ENCODE measurements around the gene CAPN12. TPM values are rescaled to one million over a fixed set of nuclear protein-coding genes. Genes with fewer than 3 reads are reported as not detected.

The CAPN12 gene
- total RNA-seq, 1 experiment from 2014 or later, result 8.8 TPM

DNA sequence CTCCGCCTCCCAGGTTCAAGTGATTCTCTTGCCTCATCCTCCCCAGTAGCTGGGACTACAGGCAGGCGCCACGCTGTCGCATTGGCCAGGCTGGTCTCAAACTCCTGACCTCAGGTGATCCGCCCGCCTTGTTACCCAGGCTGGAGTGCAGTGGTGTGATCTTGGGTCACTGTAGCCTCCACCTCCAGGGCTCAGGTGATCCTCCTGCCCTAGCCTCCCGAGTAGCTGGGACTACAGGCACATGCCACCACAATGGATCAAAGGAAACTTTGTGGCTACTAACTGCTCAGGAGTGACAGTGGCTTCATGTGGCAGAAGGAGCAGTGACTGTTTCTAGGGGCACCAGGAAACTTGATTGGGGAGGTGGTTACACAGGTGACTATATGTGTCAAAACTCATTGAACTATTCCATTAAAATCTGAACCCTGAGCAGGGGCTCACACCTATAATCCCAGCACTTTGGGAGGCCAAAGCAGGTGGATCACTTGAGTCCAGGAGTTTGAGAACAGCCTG, 41.0 kb upstream of the CAPN12 start:
- no TSS peak for BruUV-seq (replicated peaks)
- H3K36me3 ChIP-seq (ENCODE audit: control insufficient read depth in 1 of 2, insufficient read depth in 2 of 2, low read length in 2 of 2), result no peaks in the 10 kb centered on the region
- H3K4me3 ChIP-seq (replicated peaks in 1 of 2; ENCODE audit: low read depth in 1 of 2, low read length in 2 of 2), result no peak overlapping the region
- H3K9me3 ChIP-seq (ENCODE audit: control insufficient read depth in 1 of 2, insufficient read depth in 1 of 2, low read depth in 1 of 2, low read length in 2 of 2), result no peaks in the 10 kb centered on the region
- no peak for ATAC-seq
- H4K20me1 ChIP-seq (ENCODE audit: insufficient read depth), result no peaks in the 10 kb centered on the region
- H3K4me1 ChIP-seq (ENCODE audit: control insufficient read depth in 1 of 2, insufficient read depth in 2 of 2, low read length in 2 of 2), result no peaks in the 10 kb centered on the region
- CTCF ChIA-PET, result no interaction called here
- no peak overlapping the region for H3K4me2 ChIP-seq (ENCODE audit: low read length)
- H2AFZ ChIP-seq (ENCODE audit: low read depth, low read length, poor library complexity, severe bottlenecking), result no peak overlapping the region
- H3K79me2 ChIP-seq (ENCODE audit: insufficient read depth, low read length), result no peaks in the 10 kb centered on the region
- intact Hi-C loops (cut with micrococcal nuclease), result no loop called here
- H3K27ac ChIP-seq (ENCODE audit: low read depth, low read length), result no peak overlapping the region
- POLR2A ChIA-PET, result no interaction called here
- no peaks in the 10 kb centered on the region for H3K9me2 ChIP-seq (ENCODE audit: insufficient read depth)
- no peak overlapping the region for H3K9ac ChIP-seq (ENCODE audit: low read length)
- no peak for TF ChIP-seq RAD21 (IDR thresholded peaks at IDR 0.05; ENCODE audit: low read depth)
- no peak for TF ChIP-seq SP1 (IDR thresholded peaks at IDR 0.05; ENCODE audit: low read depth)
- TF ChIP-seq, protein P1, sequence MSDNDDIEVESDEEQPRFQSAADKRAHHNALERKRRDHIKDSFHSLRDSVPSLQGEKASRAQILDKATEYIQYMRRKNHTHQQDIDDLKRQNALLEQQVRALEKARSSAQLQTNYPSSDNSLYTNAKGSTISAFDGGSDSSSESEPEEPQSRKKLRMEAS (IDR thresholded peaks at IDR 0.05), result no peak
- TF ChIP-seq, protein P2, sequence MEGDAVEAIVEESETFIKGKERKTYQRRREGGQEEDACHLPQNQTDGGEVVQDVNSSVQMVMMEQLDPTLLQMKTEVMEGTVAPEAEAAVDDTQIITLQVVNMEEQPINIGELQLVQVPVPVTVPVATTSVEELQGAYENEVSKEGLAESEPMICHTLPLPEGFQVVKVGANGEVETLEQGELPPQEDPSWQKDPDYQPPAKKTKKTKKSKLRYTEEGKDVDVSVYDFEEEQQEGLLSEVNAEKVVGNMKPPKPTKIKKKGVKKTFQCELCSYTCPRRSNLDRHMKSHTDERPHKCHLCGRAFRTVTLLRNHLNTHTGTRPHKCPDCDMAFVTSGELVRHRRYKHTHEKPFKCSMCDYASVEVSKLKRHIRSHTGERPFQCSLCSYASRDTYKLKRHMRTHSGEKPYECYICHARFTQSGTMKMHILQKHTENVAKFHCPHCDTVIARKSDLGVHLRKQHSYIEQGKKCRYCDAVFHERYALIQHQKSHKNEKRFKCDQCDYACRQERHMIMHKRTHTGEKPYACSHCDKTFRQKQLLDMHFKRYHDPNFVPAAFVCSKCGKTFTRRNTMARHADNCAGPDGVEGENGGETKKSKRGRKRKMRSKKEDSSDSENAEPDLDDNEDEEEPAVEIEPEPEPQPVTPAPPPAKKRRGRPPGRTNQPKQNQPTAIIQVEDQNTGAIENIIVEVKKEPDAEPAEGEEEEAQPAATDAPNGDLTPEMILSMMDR (IDR thresholded peaks at IDR 0.05 in 2 of 3, conservative IDR thresholded peaks at IDR 0.05 in 1 of 3; ENCODE audit: borderline replicate concordance in 1 of 3, insufficient read depth in 1 of 3, low read depth in 2 of 3, low read length in 2 of 3), result no peak
- no peak for DNase-seq (ENCODE audit: low read depth, low spot score)
- RAD21 ChIA-PET (ENCODE audit: low non-redundant PET in 1 of 2, low total read pairs in 2 of 2, uncharacterized antibody in 2 of 2, unreplicated experiment in 2 of 2), result no interaction called here
- no peaks in the 10 kb centered on the region for H3K27me3 ChIP-seq (ENCODE audit: insufficient read depth, low read length)

DNA sequence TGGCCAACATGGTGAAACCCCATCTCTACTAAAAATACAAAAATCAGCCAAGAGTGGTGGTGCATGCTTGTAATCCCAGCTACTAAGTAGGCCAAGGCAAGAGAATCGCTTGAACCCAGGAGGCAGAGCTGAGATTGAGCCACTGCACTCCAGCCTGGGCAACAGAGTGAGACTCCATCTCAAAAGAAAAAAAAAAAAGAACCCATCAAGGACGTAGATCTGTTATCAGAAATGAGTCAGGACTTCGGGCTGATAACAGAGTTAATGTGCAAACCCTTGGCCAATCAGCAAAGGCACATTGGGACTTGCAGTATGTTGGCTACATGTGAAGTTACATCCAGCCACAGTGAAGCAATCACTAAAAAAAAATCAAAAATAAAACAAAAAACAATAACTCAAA, 40.0 kb upstream of the CAPN12 start:
- Histone ChIP-seq H3K27ac (ENCODE audit: low read depth, low read length) (no peak overlapping the region), H3K9ac (ENCODE audit: low read length) (no peak overlapping the region), H3K4me3 (replicated peaks in 1 of 2; ENCODE audit: low read depth in 1 of 2, low read length in 2 of 2) (no peak overlapping the region), H3K4me1 (ENCODE audit: control insufficient read depth in 1 of 2, insufficient read depth in 2 of 2, low read length in 2 of 2) (no peaks in the 10 kb centered on the region), H3K9me3 (ENCODE audit: control insufficient read depth in 1 of 2, insufficient read depth in 1 of 2, low read depth in 1 of 2, low read length in 2 of 2) (no peaks in the 10 kb centered on the region), H2AFZ (ENCODE audit: low read depth, low read length, poor library complexity, severe bottlenecking) (no peak overlapping the region), H3K27me3 (ENCODE audit: insufficient read depth, low read length) (no peaks in the 10 kb centered on the region), H3K79me2 (ENCODE audit: insufficient read depth, low read length) (no peaks in the 10 kb centered on the region), H3K36me3 (ENCODE audit: control insufficient read depth in 1 of 2, insufficient read depth in 2 of 2, low read length in 2 of 2) (no peaks in the 10 kb centered on the region), H3K9me2 (ENCODE audit: insufficient read depth) (no peaks in the 10 kb centered on the region), H3K4me2 (ENCODE audit: low read length) (no peak overlapping the region), H4K20me1 (ENCODE audit: insufficient read depth) (no peaks in the 10 kb centered on the region)
- no peak for DNase-seq (ENCODE audit: low read depth, low spot score)
- RAD21 ChIA-PET (ENCODE audit: low non-redundant PET in 1 of 2, low total read pairs in 2 of 2, uncharacterized antibody in 2 of 2, unreplicated experiment in 2 of 2), result no interaction called here
- intact Hi-C loops (cut with micrococcal nuclease), result no loop called here
- POLR2A ChIA-PET, result interaction anchor here (0.6 kb wide), 1 partner anchor 607 kb away, joined by 3 read pairs; the partner anchor contains the start of gene MED29
- ATAC-seq, result no peak
- no TSS peak for BruUV-seq (replicated peaks)
- CTCF ChIA-PET, result no interaction called here
- TF ChIP-seq TCF7L2 (IDR thresholded peaks at IDR 0.05; ENCODE audit: borderline replicate concordance, extremely low read depth, insufficient read depth, insufficient read length), result no peak
- no peak for TF ChIP-seq POLR2AphosphoS5 (IDR thresholded peaks at IDR 0.05; ENCODE audit: low read depth, low read length)
- no peak for TF ChIP-seq ZNF274 (IDR thresholded peaks at IDR 0.05; ENCODE audit: low read depth, low read length)
- TF ChIP-seq, protein P2 (IDR thresholded peaks at IDR 0.05 in 2 of 3, conservative IDR thresholded peaks at IDR 0.05 in 1 of 3; ENCODE audit: borderline replicate concordance in 1 of 3, insufficient read depth in 1 of 3, low read depth in 2 of 3, low read length in 2 of 3), result no peak
- TF ChIP-seq EGR1 (IDR thresholded peaks at IDR 0.05; ENCODE audit: low read depth), result no peak
- no peak for TF ChIP-seq CEBPB (IDR thresholded peaks at IDR 0.05; ENCODE audit: low read depth)
- TF ChIP-seq, protein P3, sequence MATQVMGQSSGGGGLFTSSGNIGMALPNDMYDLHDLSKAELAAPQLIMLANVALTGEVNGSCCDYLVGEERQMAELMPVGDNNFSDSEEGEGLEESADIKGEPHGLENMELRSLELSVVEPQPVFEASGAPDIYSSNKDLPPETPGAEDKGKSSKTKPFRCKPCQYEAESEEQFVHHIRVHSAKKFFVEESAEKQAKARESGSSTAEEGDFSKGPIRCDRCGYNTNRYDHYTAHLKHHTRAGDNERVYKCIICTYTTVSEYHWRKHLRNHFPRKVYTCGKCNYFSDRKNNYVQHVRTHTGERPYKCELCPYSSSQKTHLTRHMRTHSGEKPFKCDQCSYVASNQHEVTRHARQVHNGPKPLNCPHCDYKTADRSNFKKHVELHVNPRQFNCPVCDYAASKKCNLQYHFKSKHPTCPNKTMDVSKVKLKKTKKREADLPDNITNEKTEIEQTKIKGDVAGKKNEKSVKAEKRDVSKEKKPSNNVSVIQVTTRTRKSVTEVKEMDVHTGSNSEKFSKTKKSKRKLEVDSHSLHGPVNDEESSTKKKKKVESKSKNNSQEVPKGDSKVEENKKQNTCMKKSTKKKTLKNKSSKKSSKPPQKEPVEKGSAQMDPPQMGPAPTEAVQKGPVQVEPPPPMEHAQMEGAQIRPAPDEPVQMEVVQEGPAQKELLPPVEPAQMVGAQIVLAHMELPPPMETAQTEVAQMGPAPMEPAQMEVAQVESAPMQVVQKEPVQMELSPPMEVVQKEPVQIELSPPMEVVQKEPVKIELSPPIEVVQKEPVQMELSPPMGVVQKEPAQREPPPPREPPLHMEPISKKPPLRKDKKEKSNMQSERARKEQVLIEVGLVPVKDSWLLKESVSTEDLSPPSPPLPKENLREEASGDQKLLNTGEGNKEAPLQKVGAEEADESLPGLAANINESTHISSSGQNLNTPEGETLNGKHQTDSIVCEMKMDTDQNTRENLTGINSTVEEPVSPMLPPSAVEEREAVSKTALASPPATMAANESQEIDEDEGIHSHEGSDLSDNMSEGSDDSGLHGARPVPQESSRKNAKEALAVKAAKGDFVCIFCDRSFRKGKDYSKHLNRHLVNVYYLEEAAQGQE (IDR thresholded peaks at IDR 0.05; ENCODE audit: low read depth), result no peak
- TF ChIP-seq YY1 (IDR thresholded peaks at IDR 0.05; ENCODE audit: extremely low read depth, insufficient replicate concordance, low read depth, low read length), result no peak
